ENCODE data around the gene MYH15.

GRCh38 chr3:108487439-108487838 lies 23.0 kb downstream of the MYH15 start:
- TF ChIP-seq POLR2A (IDR thresholded peaks at IDR 0.05) (no peak), POLR2AphosphoS5 (IDR thresholded peaks at IDR 0.05) (no peak)
